Heart left ventricle (tissue), 13 donors: ENCODE data around the gene RBP5.

Experiments
- CTCF ChIP-seq, 12 donors: fragments of 200-600 bp; sonication (generic) in 4 of 12; IDR thresholded peaks; one replicate each; pipeline versions ENCODE4 v1.5.0 to v1.8.0; 2018 to 2022; ENCODE audit warnings: antibody characterized with exemption in 12 of 12, mild to moderate bottlenecking in 5 of 12
- POLR2A ChIP-seq, 2 donors: fragments of 450-650 bp; IDR thresholded peaks; one replicate each; pipeline ENCODE4 v1.6.1; 2017; ENCODE audit warnings: antibody characterized with exemption in 2 of 2, mild to moderate bottlenecking in 2 of 2, moderate library complexity in 2 of 2
- donor health status: ischemic (EF 13 %, LVEDD 7.1; RV severe dilation, severe dysfunction).
- donor health status: DM: no; HTN: yes; CAD: no.
- donor health status: DM: no; HTN: no; CAD: no.
- donor health status: ischemic (EF 25% LVEDD 6.9; RV normal size, moderate dysfunction).
- donor health status: ischemic (EF 25% LVEDD 5.7; RV mildly dilated, moderate dysfunction).
- donor health status: ischemic (EF 35%, LVEDD 5.7; RV mildly dilated, moderate dysfunction).
- donor health status: nonischemic (EF 11% LVEDD 7.7; RV severe dilation, severe dysfunction).
- donor health status: DM: yes; HTN: yes; CAD: no.
- donor health status: PGD.
- donor health status: ischemic (EF 29% LVEDD 5.4; RV normal size, mild dysfunction).
- donor health status: nonischemic (EF 23%, LVEDD 6.1; RV moderate dilation, normal function).

GRCh38 chr12:7123806-7124522 is 4.7 kb downstream of the RBP5 start:
- TF ChIP-seq CTCF (IDR thresholded peaks at IDR 0.05), result no peak
- no peak for TF ChIP-seq POLR2A (IDR thresholded peaks at IDR 0.05)
